Measurements from ENCODE around the gene EPDR1.

EPDR1 gene

DNA sequence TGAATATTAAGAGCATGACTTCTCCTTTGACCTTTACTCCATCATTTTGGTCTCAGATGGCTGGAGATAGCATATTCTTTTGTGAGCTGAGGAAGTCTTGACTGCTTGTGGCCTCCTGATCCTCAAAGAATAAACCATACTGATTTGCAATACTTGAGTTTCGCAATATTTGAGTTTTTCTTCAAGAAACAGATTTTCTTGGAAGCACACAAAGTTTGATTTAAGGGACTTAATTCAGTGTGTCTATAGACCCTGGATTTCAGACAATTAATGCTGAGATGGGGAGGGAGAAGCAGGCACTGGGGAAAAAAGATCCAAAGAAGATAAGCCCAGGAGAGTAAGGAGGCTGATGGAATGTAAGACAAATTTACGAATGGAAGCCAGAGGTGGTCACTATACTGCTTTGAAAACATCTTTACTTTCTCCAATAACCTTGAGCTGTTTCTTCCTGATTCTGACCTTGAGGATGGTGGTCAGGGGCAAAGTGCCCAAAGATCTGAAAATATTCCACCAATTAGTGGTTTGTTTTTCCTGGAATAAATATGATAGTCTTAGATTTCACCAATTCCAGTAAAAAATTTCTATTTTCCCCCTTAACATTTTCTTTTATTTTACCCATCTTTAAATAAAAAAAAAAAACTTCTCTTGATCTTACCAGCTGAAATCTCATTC lies 7.5 kb downstream of the EPDR1 start:
- TF ChIP-seq, protein P1, sequence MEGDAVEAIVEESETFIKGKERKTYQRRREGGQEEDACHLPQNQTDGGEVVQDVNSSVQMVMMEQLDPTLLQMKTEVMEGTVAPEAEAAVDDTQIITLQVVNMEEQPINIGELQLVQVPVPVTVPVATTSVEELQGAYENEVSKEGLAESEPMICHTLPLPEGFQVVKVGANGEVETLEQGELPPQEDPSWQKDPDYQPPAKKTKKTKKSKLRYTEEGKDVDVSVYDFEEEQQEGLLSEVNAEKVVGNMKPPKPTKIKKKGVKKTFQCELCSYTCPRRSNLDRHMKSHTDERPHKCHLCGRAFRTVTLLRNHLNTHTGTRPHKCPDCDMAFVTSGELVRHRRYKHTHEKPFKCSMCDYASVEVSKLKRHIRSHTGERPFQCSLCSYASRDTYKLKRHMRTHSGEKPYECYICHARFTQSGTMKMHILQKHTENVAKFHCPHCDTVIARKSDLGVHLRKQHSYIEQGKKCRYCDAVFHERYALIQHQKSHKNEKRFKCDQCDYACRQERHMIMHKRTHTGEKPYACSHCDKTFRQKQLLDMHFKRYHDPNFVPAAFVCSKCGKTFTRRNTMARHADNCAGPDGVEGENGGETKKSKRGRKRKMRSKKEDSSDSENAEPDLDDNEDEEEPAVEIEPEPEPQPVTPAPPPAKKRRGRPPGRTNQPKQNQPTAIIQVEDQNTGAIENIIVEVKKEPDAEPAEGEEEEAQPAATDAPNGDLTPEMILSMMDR (IDR thresholded peaks at IDR 0.05; ENCODE audit: borderline replicate concordance, insufficient read depth, low read depth, low read length) = no peak
- H3K4me3 ChIP-seq (ENCODE audit: low read depth, low read length) = no peak overlapping the region

DNA sequence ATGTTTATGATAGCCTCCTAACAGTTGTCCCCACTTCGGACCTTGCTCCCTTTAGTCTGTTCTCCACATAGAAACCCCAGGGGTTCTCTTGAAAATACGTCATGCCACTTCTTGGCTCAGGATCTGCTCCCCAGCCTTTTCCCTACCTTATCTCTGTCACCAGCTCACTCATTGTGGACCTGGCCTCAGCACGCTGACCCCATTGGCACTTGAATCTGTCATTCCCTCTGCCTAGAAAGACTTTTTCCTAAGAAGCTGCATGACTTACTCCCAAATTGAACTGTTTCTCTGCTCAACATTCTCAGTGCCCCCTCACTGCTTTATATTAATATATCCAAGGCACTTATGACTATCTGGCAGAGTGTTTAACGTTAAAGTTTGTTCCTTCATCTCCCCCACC lies 8.4 kb downstream of the EPDR1 start:
- TF ChIP-seq, protein P1 (IDR thresholded peaks at IDR 0.05; ENCODE audit: borderline replicate concordance, insufficient read depth, low read depth, low read length) = no peak
- H3K4me3 ChIP-seq (ENCODE audit: low read depth, low read length) = no peak overlapping the region

DNA sequence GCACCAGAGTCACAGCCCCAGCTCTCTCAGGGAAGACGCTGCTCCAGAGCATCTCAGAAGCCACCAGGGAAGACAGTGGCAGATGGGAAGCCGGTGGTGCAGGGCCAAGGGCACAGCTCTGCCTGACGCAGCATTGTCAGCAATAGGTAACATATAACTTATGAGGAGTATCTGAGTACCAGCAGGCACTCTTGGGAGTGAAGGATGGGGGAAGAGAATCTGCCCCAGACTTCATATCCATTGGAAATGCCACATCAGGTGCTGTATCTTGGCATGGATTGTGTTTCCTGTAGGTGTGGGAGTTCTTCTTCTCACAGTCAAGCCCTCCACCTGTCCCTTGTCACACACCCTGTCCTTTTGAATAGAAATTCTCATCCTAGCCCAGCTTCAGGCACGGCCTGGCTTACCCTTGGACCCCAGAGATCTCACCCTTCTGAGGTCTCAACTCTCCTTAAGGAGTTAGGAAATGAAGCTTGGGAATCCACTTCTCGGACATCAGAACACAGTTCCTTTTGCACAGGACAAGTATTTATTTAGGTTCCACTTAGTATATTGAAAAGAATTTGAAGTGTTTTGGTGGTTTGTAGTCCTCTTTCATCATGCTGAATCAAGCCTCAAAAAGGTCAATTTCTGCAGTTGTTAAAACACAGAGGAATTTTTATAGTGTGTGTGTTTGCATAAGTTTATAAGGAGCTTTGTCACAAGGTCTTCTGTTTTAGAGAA lies 9.9 kb downstream of the EPDR1 start:
- no peak overlapping the region for H3K4me3 ChIP-seq (ENCODE audit: low read depth, low read length)
- TF ChIP-seq, protein P1 (IDR thresholded peaks at IDR 0.05; ENCODE audit: borderline replicate concordance, insufficient read depth, low read depth, low read length) = no peak

DNA sequence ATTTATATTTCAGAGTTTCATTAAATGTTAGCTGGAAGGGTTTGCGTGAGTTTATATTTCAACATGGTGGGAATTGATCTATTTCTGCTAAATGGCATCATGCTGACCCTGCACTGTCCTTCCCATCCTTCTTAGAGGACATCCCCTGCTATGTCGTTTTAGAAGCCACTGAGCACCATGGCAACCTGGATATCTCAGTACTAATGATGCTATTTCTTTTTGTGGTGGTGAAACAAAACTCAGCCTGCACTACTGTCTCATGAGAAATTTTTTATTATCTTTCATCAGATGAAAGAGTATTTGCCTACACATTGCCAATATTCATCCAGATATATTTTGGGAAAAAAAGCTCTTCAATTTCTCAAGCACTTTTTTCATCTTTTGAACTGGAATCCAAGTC lies 12.1 kb downstream of the EPDR1 start:
- H3K4me3 ChIP-seq (ENCODE audit: low read depth, low read length) = no peak overlapping the region
- TF ChIP-seq, protein P1 (IDR thresholded peaks at IDR 0.05; ENCODE audit: borderline replicate concordance, insufficient read depth, low read depth, low read length) = no peak

DNA sequence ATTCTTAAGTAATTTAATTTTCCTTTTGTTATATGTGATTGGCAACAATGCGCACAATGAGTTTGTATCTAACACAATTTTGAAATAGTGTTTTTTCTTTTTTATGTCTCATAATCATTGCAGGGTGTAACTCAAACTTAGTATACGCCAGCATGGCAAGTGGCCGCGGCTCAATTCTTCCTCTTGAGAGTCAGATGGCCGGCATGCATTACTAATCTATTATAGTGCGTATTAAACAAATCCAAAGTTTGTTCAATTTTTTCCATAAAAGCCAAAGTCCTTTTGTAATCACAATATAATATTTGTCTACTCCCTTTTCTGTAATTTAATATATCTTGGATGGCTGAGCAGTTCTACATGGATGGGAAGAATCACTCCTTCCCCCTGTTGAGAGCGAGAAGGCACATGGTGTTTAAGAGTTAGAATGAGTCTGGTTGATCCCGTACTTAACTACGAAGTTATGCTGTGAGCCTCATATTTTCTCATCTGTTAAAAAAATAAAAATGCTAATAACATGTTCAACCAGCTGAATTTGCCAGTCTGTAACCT lies 12.7 kb downstream of the EPDR1 start:
- no peak overlapping the region for H3K4me3 ChIP-seq (ENCODE audit: low read depth, low read length)
- TF ChIP-seq, protein P1 (IDR thresholded peaks at IDR 0.05; ENCODE audit: borderline replicate concordance, insufficient read depth, low read depth, low read length) = no peak

DNA sequence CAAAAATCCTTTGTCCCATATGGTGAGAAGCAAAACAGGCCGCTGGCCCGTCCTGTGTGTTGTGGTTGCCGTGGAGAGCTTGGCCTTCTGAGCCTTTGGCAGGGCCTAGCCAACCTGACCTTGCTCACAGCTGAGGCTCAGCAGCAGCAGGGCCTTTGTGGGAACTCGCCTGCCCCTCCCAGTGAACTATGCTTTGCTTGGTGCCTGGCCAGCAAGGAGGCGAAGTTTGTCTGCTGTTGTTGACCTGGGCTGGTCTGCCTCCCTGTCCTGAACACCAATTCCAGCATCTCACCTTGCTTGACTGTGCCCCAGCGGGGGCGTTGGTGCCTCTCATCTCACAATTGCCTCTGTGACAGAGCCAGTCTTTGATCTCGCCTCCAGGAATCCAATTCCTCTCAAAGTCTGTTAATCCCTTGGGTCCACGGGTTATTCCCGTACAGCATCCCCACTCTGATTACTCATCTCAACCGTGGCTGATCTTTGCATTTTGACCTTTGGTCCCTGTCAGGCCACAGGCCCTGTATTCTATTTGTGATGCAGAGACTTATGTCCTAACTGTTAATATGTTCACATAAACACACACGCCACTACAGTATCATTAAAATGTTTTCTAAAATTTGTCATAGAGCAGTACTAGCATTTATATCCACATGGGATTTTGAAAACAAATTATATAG lies 22.6 kb downstream of the EPDR1 start:
- no peak overlapping the region for H3K4me3 ChIP-seq (ENCODE audit: low read depth, low read length)
- TF ChIP-seq, protein P1 (IDR thresholded peaks at IDR 0.05; ENCODE audit: borderline replicate concordance, insufficient read depth, low read depth, low read length) = no peak
